Natural killer cell (primary cell): ENCODE data around the gene GMCL2. TPM values are rescaled to one million over a fixed set of nuclear protein-coding genes. Genes with fewer than 3 reads are reported as not detected.

Experiments used
- ATAC-seq, 3 donors: fragments of 150-1000 bp in 2 of 3; fragments of 200-7000 bp in 1 of 3; cut with Tn5 transposase; 1 replicate in 1 of 3; 2 replicates in 2 of 3; pipeline ENCODE4 v1.10.0; 2021; ENCODE audit warnings: mild to moderate bottlenecking in 2 of 3, moderate library complexity in 2 of 3
- DNase-seq, 2 donors: peaks; one replicate each; pipeline versions ENCODE4 v3.0.0 to v3.0.0-alpha.2; 2013 to 2021; ENCODE audit warnings: mixed read lengths in 1 of 2
- H3K27ac ChIP-seq: one replicate; pipeline ENCODE4 v1.5.1; 2013; ENCODE audit warnings: mild to moderate bottlenecking, low read length
- H3K27me3 ChIP-seq: one replicate; pipeline ENCODE4 v1.6.1; 2013; ENCODE audit warnings: low read length; ENCODE audit not compliant: control insufficient read depth, insufficient read depth
- H3K36me3 ChIP-seq: one replicate; pipeline ENCODE4 v1.6.1; 2013; ENCODE audit warnings: low read length; ENCODE audit not compliant: control insufficient read depth, insufficient read depth
- H3K4me1 ChIP-seq: one replicate; pipeline ENCODE4 v1.6.1; 2013; ENCODE audit warnings: low read length; ENCODE audit not compliant: control insufficient read depth, insufficient read depth
- H3K4me3 ChIP-seq: one replicate; pipeline ENCODE4 v1.5.1; 2013; ENCODE audit warnings: low read length
- H3K9me3 ChIP-seq: one replicate; pipeline ENCODE4 v1.6.1; 2013; ENCODE audit warnings: low read length; ENCODE audit not compliant: control insufficient read depth, insufficient read depth
- H3K27ac Mint-ChIP-seq, 2 donors: one replicate each; pipeline ENCODE4 v1.8.0; 2022; ENCODE audit warnings: mild to moderate bottlenecking in 2 of 2, mixed read lengths in 2 of 2, moderate library complexity in 1 of 2
- H3K27me3 Mint-ChIP-seq, 2 donors: one replicate each; pipeline ENCODE4 v1.8.0; 2022; ENCODE audit warnings: low read depth in 2 of 2, mixed read lengths in 2 of 2
- H3K36me3 Mint-ChIP-seq: one replicate; pipeline ENCODE4 v1.8.0; 2022; ENCODE audit warnings: mixed read lengths
- H3K4me1 Mint-ChIP-seq, 2 donors: one replicate each; pipeline ENCODE4 v1.8.0; 2022; ENCODE audit warnings: mixed read lengths in 2 of 2
- H3K4me3 Mint-ChIP-seq: one replicate; pipeline ENCODE4 v1.8.0; 2022; ENCODE audit warnings: mild to moderate bottlenecking, moderate library complexity, mixed read lengths
- H3K9me3 Mint-ChIP-seq, 2 donors: one replicate each; pipeline ENCODE4 v1.8.0; 2022; ENCODE audit warnings: mixed read lengths in 2 of 2
- CTCF ChIP-seq: fragments of 200-600 bp; IDR thresholded peaks from one replicate; pipeline ENCODE4 v1.8.0; 2022; ENCODE audit warnings: antibody characterized with exemption
- WGBS: methylation state at CpG from one replicate; pipeline ENCODE4 v1.1.7; 2013; ENCODE audit warnings: missing lambda C conversion rate; ENCODE audit not compliant: insufficient coverage; 5-methylcytosine and 5-hydroxymethylcytosine counted together
- intact Hi-C: fragments of 100-400 bp; cut with micrococcal nuclease; formaldehyde crosslinking; loops from one replicate; pipeline ENCODE4 v1.14.2; 2022
- total RNA-seq, 4 donors: library from RNA; stranded (reverse); fragments of 120-200 nt in 1 of 4; gene quantifications; one replicate each; pipeline versions ENCODE4 v1.2.3 to v1.2.4, GENCODE V29; 2013 to 2022

The GMCL2 gene
- total RNA-seq, 3 donors from 2014 or later (not counting 1 experiment from before 2014, with no cell fraction given), result not detected

DNA sequence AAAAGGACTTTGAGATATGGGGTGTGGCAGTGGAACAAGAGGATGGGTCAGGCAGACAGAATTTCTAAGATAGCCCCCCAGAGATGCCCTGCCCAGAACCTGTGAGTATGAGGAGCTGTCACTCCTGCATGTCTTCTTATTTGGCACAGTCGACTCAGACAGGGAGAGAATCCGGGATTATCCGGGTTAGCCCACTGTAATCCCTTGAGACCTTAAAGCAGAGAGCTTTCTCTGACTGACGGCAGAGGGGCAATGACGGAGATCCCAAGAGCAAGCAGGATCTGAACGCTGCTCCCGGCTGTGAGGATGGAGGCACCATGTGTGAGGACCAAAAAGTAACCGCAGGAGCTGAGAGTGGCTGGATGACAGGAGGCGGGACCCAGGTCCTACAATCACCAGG, 24.7 kb downstream of the GMCL2 start:
- H3K27me3 Mint-ChIP-seq, result peaks cover 15 to 25% of the 10 kb centered on the region in 2 donors
- WGBS, result 92% methylated on average over 9 of the region's 9 CpGs
- ATAC-seq, result no peak
- H3K4me1 ChIP-seq, result peaks cover 8% of the 10 kb centered on the region
- intact Hi-C loops, result no loop called here
- peaks cover 8 to 11% of the 10 kb centered on the region in 2 donors for H3K4me1 Mint-ChIP-seq
- no peak overlapping the region for H3K4me3 Mint-ChIP-seq
- DNase-seq, result no peak
- H3K9me3 Mint-ChIP-seq, result no peaks in the 10 kb centered on the region
- no peak for TF ChIP-seq CTCF
- H3K27me3 ChIP-seq, result peaks cover 8% of the 10 kb centered on the region
- no peaks in the 10 kb centered on the region for H3K36me3 Mint-ChIP-seq
- H3K27ac Mint-ChIP-seq, result no peak overlapping the region
- no peaks in the 10 kb centered on the region for H3K9me3 ChIP-seq
- no peaks in the 10 kb centered on the region for H3K36me3 ChIP-seq
- no peak overlapping the region for H3K4me3 ChIP-seq
- H3K27ac ChIP-seq, result no peak overlapping the region

- intact Hi-C loops, result no loop called here
- Mint-ChIP-seq H3K4me3 (no peak overlapping the region), H3K27ac (no peak overlapping the region), H3K4me1 (peaks cover 8 to 11% of the 10 kb centered on the region in 2 donors), H3K9me3 (no peaks in the 10 kb centered on the region), H3K36me3 (no peaks in the 10 kb centered on the region), H3K27me3 (peaks cover 15 to 22% of the 10 kb centered on the region in 2 donors)
- Histone ChIP-seq H3K36me3 (no peaks in the 10 kb centered on the region), H3K4me3 (no peak overlapping the region), H3K27ac (no peak overlapping the region), H3K27me3 (peaks cover 8% of the 10 kb centered on the region), H3K4me1 (peaks cover 8% of the 10 kb centered on the region), H3K9me3 (no peaks in the 10 kb centered on the region)
- ATAC-seq, result no peak
- TF ChIP-seq CTCF, result no peak
- no peak for DNase-seq
- 76% methylated on average over 5 of the region's 5 CpGs for whole genome bisulfite sequencing
Measured at GRCh38 chr5:178160176-178160575, 27.0 kb downstream of the GMCL2 start.

GRCh38 chr5:178155065-178155464, 32.1 kb downstream of the GMCL2 start:
- TF ChIP-seq CTCF, result no peak
- H3K36me3 Mint-ChIP-seq, result no peaks in the 10 kb centered on the region
- 79% methylated on average over 8 of the region's 8 CpGs for WGBS

More at GRCh38 chr5:178155065-178155464, 32.1 kb downstream of the GMCL2 start:
- DNase-seq (no peak), ATAC-seq (no peak)
- no peak overlapping the region for H3K27ac ChIP-seq
- H3K9me3 ChIP-seq, result no peaks in the 10 kb centered on the region
- no peaks in the 10 kb centered on the region for H3K27me3 ChIP-seq
- H3K4me3 ChIP-seq, result no peak overlapping the region
- no peaks in the 10 kb centered on the region for H3K9me3 Mint-ChIP-seq
- H3K4me1 Mint-ChIP-seq, result peaks cover 19 to 23% of the 10 kb centered on the region in 2 donors
- no peak overlapping the region for H3K27ac Mint-ChIP-seq
- H3K27me3 Mint-ChIP-seq, result no peaks in the 10 kb centered on the region
- H3K36me3 ChIP-seq, result peaks cover 16% of the 10 kb centered on the region
- peak overlapping the region; percentile 17 for H3K4me3 Mint-ChIP-seq
- peaks cover 20% of the 10 kb centered on the region for H3K4me1 ChIP-seq
- intact Hi-C loops, result no loop called here
